HG02970 (cell line): ENCODE data around the gene MAGI1.

Experiments
- ATAC-seq: cut with Tn5 transposase; IDR thresholded peaks from one replicate; pipeline ENCODE4 v1.9.1; 2021; ENCODE audit warnings: mild to moderate bottlenecking, moderate library complexity, moderate number of reproducible peaks; ENCODE audit not compliant: unreplicated experiment, low FRiP score

Gene MAGI1

DNA sequence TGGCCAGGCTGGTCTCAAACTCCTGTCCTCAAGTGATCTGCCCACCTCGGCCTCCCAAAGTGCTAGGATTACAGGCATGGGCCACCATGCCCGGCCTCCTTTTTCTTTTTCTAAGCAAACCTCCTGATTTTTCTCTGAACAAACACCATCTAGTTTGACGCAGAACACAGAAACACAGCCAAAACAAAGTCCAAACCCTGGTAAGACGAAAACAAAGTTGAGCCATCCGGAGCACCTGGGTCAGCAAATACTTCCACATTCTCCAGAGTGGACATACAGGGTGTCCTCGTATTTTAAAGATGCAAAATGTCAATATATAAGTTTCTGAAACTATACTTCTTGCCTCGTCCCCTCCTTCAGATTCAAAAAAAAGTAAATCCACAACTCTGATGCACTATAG, 715.8 kb downstream of the MAGI1 start:
- ATAC-seq = no peak

GRCh38 chr3:65318231-65318630, 720.5 kb downstream of the MAGI1 start:
- no peak for ATAC-seq

DNA sequence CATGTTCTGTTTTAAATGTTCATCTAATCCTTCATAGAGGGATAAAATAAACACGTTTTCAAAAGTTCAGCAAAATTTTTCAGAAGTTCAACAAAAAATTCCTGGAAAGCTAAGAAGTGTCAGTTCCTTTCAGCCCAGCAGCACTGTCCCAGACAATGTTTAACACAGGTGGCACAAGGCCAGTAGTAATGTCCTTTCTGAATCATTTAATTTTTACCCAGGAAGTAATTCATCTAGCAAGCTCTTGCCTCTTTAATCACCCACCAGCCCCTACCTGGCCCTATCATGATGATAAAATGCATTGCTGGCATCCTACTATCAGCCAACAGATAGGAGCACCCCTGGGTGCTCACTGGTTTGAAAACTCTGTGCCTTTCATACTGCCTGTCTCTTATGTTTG, 723.8 kb downstream of the MAGI1 start:
- ATAC-seq = no peak

GRCh38 chr3:65314269-65314668, 724.4 kb downstream of the MAGI1 start:
- no peak for ATAC-seq

DNA sequence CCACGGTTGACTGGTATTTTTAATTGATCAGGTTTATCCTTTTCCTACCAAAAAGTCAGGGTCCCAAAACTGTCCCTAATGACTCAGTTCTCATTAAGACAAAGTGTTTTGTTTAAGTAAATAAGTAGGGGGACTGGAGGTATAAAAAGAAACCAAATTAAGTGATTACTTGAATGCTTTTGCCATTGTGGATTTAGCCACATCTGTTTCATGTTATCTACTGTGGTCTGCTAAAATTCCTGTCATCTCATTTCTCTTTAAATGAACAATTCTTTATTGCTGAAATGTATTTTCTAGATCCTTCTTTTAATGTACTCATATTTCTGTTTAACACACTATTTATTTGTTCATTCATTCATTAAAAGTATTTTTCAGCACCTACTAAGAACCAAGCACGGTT, 725.1 kb downstream of the MAGI1 start:
- ATAC-seq = no peak

DNA sequence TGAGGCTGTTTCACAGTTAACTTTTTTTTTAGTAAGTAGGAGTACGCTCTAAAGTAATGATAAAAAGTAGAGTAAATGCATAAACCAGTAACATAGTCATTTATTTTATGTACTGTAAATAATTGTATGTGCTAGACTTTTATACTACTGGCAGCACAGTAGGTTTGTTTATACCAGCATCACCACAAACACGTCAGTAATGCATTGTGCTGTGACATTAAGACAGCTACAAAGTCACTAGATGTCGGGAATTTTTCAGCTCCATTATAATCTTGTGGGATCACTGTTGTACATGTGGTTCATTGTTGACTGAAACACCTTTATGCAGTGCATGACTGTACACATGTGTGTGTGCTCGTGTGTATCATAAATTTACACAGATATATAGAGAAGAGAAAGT, 732.9 kb downstream of the MAGI1 start:
- ATAC-seq = no peak
